GM21423 (cell line): ENCODE measurements around the gene MYO3B.
"Not testable (repeated sequence)": the region's sequence is repeated elsewhere in the genome, so short reads cannot be mapped to it uniquely, and the experiment has no call there.

Source experiments
- ATAC-seq: cut with Tn5 transposase; IDR thresholded peaks from one replicate; pipeline ENCODE4 v1.9.1; 2021; ENCODE audit warnings: mild to moderate bottlenecking, moderate library complexity; ENCODE audit not compliant: unreplicated experiment

Gene MYO3B

DNA sequence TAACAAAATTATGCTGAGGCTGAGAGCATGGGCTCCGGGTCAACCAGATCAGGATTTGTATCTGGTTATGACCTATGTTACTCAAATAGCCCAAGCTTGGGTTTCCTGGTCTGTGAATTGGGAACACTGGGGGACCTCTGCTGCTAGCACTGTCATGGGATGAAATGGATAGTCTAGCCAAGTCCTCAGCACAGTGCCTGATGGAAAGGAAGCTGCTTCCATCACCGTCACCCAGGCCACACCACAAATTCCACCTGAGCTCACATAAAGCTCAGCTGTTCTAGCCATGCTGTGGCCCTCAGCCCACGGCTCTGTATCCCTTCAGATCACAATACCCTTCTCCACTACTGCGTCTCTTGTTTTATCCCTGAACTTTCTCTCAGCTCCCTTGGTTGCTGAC is 357.6 kb downstream of the MYO3B start:
- no peak for ATAC-seq

DNA sequence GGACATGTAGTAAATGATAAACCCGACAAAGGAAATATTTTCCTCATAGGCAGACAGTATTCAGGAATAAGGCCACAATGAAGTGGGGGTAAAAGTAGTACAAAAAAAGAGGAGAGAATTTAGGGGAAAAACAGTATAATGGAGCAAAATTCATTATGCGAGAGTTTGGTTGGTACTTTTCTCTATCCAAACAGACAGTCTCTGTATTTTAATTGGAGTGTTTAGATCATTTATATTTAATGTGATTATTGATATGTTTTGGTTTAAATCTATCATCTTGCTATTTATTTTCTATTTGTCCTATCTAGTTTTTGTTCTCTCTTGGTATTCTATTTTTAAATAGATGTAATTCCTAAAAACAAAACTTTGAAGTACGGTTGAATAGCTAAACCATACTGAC is 366.9 kb downstream of the MYO3B start:
- no peak for ATAC-seq

DNA sequence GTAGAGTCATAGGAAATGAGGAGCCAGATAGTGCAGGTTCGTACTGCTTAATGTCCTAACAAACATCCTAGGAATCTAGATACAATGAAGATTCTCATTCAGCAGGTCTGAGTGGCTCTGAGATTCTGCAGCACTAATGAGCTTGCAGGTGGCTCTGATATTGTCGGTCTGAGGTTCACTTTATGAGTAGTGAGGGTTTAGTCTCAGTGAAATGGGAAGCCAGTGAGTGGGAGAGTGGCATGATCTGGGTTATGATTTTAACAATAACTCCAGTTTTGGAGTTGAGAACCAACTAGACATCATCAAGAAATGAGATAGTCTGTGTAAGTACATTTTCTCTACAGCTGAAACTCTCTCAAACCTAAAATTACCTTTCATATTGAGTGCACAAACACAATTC is 370.4 kb downstream of the MYO3B start:
- no peak for ATAC-seq

DNA sequence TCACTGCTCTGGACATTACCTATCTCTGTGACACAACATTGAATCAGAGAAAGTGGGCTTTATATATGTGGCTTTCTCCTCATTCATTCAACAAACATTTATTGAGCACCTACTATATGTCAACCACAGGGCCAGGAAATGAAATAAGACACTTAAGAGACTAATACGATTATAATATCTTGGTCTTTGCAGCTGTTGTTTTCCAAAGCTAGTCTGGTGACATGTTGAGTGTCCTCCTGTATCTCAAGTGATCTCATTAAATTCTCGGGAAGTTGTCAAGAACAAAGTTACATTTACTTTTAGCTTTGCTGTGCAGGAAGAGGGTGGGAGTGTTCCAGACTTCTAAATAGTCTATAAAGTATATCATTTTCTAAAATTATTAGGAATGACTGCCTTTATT is 372.6 kb downstream of the MYO3B start:
- ATAC-seq = no peak

DNA sequence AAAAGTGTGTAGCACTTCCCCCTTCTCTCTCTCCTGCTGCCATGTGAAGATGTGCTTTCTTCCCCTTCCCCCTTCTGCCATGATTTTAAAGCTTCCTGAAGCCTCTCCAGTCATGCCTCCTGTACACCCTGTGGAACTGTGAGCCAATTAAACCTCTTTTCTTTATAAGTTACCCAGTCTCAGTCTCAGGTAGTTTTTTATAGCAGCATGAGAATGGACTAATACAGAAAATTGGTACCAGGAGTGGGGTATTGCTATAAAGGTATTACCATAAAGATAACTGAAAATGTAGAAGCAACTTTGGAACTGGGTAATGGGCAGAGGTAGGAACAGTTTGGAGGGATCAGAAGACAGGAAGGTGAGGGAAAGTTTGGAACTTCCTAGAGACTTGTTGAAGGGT is 374.0 kb downstream of the MYO3B start:
- ATAC-seq = not testable (repeated sequence)

DNA sequence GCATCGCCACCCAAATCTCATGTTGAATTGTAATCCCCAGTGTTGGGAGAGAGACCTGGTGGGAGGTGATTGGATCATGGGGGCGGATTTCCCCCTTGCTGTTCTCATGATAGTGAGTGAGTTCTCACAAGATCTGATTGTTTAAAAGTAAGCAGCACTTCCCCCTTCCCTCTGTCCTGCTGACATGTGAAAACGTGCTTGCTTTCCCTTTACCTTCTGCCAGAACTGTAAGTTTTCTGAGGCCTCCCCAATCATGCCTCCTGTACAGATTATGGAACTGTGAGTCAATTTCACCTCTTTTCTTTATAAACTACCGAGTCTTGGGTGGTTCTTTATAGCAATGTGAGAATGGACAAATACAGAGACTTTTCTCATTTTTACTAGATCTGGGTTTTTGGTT is 375.8 kb downstream of the MYO3B start:
- no peak for ATAC-seq

DNA sequence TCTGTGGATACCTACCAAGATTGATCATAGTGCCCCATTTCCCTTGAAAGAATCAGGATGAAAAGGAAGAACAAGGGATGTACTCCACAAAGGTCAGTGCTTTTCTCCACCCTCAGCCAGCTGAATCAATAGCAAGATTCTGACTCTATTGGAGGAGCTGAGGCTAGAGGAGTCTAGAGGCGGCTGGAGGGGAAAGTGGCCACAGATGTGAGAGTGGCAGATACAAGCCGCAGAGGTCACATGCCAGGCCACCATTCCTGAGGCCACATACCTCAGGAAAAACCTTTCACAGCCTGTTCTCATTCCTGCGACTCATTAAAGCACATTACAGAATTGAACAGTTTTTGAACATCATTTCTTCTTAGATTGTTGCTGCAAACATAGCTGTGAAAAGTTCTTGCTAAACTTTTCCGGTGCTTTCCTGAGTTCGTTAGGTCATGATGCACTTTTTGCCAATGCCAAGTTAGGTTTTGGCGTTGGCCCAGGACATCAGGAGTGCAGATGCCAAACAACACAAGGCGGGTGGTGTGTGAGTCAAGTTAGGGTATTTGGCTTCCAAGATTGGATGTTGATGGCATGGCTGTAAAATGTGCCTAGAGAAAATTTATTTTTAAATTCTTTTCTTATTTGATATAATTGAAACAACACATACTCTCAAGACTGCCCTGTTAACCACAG is 376.5 kb downstream of the MYO3B start:
- no peak for ATAC-seq

DNA sequence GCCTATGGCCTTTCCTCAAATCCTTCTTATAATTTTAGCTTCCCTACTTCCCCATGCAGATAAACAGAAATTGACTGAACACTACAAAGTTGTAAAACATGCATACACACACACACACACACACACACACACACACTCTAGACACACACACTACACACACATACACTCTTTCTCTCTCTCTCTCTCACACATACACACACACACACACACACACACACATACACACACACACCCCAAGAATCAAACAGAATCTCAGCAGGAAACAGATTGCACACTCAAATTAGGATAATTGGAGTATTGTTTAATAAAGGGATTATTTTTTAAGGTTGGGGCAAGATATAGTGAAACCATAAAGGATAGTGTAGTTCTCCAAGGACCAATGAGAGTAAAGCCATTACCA is 385.0 kb downstream of the MYO3B start:
- ATAC-seq = no peak

DNA sequence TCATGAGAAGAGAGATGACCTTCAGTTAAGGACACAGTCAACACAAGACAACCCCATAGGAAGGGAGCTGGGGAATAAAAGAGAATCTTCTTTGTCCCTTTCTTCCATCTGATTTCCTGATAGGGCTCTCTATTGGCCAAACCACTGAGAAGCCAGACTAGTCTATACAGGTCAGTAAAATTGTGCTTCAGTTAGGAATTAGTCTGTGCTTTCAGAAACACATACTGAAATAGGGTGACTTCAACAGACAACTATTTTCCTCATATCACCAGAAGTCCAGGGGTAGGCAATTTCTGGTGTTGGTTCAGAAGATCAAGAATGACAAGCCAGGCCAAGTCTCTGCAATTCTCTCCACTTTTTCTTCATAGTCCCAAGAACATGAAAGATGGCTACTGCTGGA is 385.5 kb downstream of the MYO3B start:
- no peak for ATAC-seq

DNA sequence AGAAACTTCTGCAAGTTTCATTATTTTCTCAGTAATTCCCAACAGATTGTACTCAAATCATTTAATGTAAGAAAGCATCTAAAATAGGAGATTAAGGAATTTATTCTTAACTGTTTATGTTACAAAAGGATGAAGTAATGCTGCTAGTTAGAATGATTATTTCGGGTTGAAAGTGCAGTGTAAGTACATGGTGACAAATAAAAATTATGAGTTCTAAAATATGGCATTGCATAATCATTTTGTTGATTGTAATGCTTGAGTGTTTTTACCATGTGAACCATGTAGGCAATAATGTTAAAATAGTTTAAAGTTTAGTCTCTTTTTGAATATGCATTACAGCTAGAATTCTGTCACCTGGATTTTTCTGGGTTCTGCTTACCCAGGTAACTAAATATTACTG is 388.2 kb downstream of the MYO3B start:
- ATAC-seq = no peak

DNA sequence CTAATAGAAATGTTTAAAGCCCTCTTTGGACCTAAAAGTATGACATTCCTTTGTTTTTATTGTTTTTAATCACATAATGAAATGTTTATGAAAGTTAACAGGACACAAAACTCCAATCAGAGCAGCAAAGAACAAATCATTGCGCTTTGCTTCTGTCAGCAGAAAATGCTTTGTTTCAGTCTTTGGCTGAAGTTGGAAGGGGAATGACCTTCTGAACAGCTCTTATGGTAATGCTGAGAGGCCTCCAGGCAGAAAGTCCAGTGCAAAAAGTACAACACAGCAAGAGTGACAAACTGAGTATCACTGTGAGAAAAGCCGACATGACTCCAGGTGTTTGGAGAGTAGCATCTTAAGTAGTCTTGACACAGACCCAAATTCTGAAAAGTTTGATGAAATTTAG is 389.5 kb downstream of the MYO3B start:
- ATAC-seq = no peak

DNA sequence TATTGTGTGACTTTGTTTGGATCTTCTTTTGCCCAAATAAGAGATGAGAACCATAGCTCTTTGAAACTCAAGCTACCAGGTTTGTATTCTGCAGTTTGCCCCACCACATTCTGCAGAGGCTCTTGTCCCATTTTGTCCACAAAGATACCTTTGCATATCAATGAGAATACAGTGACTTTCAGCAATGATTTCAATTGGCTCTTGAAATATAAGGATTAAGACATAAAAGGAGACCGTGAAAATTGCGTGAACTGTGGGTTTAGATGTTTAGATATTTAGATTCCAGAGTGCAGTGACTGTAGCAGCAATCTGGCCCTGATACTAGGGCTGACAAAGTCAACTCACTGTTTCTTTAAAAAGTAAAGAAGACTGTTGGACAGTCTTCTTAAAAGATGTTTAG is 390.6 kb downstream of the MYO3B start:
- ATAC-seq = no peak

DNA sequence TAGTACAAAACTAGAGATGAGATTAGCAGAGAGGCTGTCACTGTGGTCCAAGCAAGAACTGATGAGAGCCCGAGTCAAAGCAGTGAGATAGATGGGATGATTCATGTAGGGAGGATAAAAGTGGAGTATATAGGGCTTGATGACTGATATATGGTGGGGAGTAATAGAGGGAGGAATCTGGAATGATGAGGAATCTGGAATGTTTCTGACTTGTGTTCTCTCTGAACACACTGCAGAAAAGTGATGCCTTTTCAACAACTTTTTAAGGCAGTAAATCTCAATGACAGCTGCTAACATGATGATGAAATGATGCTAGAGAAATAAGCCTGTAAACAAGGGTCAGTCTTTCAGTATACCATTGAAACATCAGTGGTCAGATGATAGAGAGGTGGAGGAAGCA is 393.7 kb downstream of the MYO3B start:
- ATAC-seq = no peak

DNA sequence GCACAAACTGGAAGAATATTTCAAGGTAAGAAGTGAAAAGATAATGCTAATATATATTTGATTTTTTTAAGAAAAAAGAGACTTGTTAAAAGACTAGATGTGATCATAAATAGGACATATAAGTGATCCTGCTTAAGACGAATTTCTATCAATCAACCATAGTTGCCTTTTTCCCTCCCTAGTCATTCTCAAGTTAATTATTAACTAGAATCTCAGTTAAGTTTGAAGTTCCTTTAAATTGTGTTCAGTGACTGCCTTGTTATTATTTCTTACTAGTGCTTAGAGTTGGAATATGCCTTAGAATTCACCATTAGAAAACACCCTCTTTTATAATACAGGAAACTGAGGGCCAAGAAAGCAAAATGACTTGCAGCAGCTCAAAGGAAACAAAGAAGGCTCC is 395.7 kb downstream of the MYO3B start:
- ATAC-seq = no peak

DNA sequence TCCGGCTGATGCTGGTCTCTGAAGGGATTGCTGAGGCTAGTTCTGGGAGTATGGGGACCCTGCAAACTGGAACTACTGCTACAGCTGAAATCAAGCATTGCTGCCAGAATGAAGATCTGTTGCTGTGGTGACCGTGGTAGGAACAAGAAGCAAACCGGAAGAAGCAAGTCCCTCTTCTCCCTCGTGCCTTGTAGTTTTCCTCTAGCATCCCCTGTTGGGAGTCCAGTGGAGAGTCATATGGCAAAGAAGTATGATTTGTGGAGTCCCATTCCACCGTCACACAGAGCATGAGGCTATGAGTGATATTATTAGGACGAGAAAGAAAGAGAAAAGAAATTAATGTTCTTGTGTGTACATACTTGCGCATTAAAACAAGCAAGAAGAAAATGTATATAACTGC is 398.3 kb downstream of the MYO3B start:
- ATAC-seq = no peak

DNA sequence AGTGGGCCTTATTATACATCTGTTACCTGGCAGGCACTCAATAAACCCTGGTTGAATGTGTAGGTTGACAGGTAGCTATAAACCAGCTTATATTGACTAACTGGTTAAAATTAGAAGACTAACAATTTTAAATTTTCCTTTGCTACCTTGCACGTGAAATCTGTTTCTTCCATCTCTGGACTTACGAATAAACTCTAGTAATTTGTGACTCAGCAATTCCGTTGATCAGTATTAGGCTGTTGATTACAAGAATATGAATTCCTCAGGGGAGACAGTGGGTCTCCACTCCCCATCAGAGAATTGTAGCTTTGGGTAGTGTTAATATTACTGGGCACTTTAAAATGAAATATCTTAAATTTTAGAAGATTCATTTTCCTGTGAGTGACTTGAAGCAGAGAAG is 399.4 kb downstream of the MYO3B start:
- ATAC-seq = no peak

DNA sequence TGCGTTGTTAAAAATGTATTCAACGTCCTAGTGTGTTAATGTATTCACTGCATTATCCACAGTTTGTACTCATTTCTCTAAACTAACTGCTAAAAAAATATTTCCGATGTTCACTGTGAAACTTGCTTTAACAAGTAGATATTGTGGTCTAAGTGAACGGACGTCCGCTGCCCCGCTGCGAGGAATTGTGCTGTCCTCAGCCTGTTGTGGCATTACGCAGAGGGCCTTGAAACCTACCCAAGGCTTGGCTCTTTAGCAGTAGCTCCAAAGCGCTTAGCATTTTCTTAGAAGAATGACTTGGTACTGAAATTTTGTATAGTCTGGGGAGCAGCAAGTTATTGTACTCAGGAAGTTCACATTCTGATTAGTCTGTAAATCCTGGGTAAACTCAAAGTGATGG is 400.7 kb downstream of the MYO3B start:
- no peak for ATAC-seq

DNA sequence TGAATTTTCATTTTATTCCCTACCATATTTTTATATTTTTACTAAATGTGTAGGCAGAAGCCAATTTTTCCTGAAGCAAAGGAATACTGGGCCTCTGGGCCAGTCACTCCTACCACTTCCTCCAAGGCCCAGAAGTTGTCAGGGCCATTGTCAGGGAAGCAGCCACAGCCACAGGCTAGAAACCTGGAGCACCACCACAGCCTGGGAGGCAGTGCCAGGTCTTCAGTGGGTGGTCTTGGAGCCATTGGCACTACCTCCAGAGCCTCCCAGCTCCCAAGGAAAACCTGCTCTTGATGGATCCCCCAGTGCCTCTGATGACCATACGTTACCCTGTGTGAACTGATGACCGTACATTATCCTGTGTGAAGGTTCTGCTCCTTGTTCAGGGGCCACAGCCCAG is 401.6 kb downstream of the MYO3B start:
- ATAC-seq = no peak

DNA sequence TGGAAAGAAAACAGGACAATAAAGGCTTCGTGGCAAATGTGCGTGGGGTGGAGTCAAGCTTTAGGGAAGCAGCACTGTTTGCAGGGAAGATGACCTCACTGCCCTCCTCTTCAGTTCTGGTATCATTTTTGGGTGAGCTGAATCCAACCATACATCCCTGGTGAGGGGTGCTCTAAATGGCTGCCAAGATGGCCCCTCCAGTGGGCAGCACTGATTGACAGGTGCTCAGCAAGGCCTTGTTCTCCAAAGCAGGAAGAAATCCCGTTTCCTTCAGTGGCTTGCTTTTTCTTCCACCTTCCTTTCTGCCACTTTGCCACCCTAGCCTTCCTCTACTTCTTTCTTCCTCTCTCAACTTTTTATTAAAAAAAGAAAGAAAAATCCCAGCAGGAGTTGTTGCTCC is 404.4 kb downstream of the MYO3B start:
- no peak for ATAC-seq

DNA sequence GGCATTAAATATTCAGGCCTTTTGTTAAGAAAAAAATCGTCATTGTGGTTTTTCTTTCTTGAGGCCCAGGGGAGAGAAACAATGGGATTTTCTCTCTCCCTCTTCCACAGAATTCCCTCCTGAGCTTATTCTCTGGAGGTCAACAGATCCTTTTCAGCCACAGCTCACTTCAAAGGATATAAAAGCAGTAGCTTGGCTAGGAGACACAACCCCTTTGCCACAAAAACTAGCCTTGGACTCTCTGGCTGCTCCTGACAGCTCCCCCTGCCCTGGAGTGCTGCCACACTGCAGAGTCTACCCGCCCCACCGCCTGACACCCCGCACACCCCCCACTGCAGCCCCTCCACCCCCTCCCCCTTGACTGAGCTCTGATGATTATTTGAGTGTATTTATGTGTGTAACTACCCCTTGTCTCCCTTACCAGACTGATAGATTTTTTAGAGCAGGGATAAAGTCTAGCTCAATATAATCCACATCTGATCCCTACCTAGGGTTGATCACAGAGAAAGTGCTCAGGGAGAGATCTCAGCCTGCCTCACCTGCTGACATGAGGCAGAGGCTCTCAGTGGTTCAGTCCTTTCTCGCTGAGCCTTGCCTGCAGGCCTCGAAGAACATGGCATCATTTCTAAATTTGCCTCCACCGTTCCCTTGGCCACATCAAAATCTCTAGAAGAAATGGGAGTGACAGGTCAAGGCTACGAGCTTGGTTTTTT is 405.0 kb downstream of the MYO3B start:
- ATAC-seq = no peak

DNA sequence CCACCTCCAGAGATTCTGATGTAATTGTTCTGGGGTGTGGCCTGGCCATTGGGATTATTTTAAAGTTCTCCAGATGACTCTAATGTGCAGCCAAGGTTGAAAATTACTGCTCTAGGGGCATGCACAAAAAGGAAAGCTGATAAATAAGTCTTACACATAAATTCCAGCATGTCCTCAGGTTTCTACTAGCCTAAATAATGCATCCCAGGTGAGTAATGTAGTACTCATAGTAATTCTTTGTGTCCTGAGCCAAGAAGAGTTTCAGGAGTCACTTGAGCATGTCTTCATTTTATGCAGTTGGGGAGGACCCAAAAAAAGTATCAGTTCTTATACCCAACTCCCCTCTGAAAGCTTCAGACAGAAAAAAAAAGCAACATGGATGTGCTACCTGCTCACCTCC is 407.1 kb downstream of the MYO3B start:
- no peak for ATAC-seq

DNA sequence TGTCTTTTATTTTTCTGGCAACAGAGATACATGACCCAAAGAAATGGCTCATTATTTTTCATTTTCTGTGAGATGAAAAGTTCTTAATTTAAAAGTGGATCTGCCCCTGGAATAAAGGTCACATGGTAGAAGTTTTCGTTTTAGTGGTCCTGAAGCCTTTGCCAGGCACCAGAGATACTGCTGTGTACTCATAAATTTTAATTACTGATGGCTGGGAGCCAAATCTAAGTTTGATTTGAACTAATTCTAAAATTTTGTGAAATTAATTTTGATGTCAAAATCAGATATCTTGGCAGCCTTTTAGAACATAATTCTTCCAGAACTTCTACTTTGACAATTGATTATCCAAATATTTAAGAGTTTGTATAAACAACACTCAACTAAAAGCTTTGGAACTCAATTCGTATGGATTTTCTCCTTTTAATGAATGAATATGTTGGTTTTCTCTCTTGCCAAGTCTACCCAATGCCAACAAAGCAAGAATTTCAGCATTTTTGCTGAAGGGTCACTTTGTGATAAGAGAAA is 408.7 kb downstream of the MYO3B start:
- ATAC-seq = no peak

DNA sequence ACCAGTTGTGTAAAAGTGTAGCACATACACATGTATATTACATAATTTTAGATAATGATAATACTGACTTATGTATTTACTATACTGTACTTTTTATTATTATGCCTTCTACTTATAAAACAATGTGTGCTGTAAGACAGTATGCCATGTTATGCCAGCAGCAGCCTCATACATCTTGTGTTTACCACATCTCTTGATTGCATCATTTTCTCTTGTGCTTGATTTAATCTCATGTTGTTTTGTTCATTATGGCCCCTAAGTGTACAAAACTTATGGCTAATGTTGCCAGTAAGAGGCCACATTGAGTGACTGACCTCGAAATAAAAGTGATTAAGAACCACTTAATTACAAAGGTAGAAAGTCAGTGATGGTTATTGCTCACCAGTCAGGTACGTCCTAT is 409.2 kb downstream of the MYO3B start:
- no peak for ATAC-seq
